SK-N-SH (cell line): ENCODE data around the gene RBBP8NL. TPM values are rescaled to one million over a fixed set of nuclear protein-coding genes. Genes with fewer than 3 reads are reported as not detected.
"Not testable (repeated sequence)": the region's sequence is repeated elsewhere in the genome, so short reads cannot be mapped to it uniquely, and the experiment has no call there.

ENCODE experiments used
- CTCF ChIA-PET: fragments of 300-600, 350-600 bp; formaldehyde crosslinking; extraction: SDS; loops from one replicate; lab custom pipeline; 2021; lab: Yijun Ruan, JAX
- POLR2A ChIA-PET: fragments of 350-600 bp; sonication (Branson Sonifier 250); formaldehyde crosslinking; extraction: SDS; loops from one replicate; lab custom pipeline; 2020; ENCODE audit warnings: antibody characterized with exemption, inconsistent platforms; lab: Yijun Ruan, JAX
- DNase-seq: peaks from one replicate; pipeline ENCODE4 v3.0.0; 2012
- H2AFZ ChIP-seq: fragments of 200-600 bp; sonication (generic); 2 replicates; pipeline ENCODE4 v1.8.1; 2016; ENCODE audit warnings: antibody characterized with exemption, mild to moderate bottlenecking, low read depth
- H3F3A ChIP-seq: fragments of 200-600 bp; sonication (generic); replicated peaks from 2 replicates; pipeline ENCODE3; 2016; ENCODE audit warnings: antibody characterized with exemption, mild to moderate bottlenecking; ENCODE audit not compliant: insufficient read depth
- H3K27ac ChIP-seq, 2 experiments: fragments of 200-500 bp in 1 of 2; fragments of 200-600 bp in 1 of 2; sonication (Bioruptor generic) in 1 of 2; sonication (generic), shearing (Covaris generic) in 1 of 2; 2 replicates each; pipeline versions ENCODE4 v1.5.1 to v1.6.1; 2014 to 2016; ENCODE audit warnings: low read depth in 2 of 2, inconsistent platforms in 1 of 2, low read length in 1 of 2, mild to moderate bottlenecking in 1 of 2, mixed read lengths in 1 of 2
- H3K27me3 ChIP-seq: fragments of 200-600 bp; sonication (generic), shearing (Covaris generic); 2 replicates; pipeline ENCODE4 v1.6.1; 2016; ENCODE audit warnings: mixed run types; ENCODE audit not compliant: insufficient read depth
- H3K36me3 ChIP-seq, 2 experiments: fragments of 200-500 bp in 1 of 2; fragments of 200-600 bp in 1 of 2; sonication (Bioruptor generic) in 1 of 2; sonication (generic) in 1 of 2; replicated peaks in 1 of 2; 2 replicates each; pipeline versions ENCODE3 to v1.5.1; 2014 to 2016; ENCODE audit warnings: low read length in 1 of 2, mild to moderate bottlenecking in 1 of 2; ENCODE audit not compliant: insufficient read depth in 2 of 2, control insufficient read depth in 1 of 2
- H3K4me1 ChIP-seq, 2 experiments: fragments of 200-500 bp in 1 of 2; fragments of 200-600 bp in 1 of 2; sonication (Bioruptor generic) in 1 of 2; sonication (generic), shearing (Covaris generic) in 1 of 2; 2 replicates each; pipeline versions ENCODE4 v1.5.1 to v1.6.1; 2014 to 2016; ENCODE audit warnings: low read depth in 1 of 2, low read length in 1 of 2, mixed run types in 1 of 2; ENCODE audit not compliant: insufficient read depth in 2 of 2, control insufficient read depth in 1 of 2
- H3K4me2 ChIP-seq: fragments of 200-600 bp; sonication (generic), shearing (Covaris generic); 2 replicates; pipeline ENCODE4 v1.6.1; 2017; ENCODE audit warnings: mixed run types
- H3K4me3 ChIP-seq, 2 experiments: fragments of 200-500 bp in 1 of 2; fragments of 200-600 bp in 1 of 2; sonication (Bioruptor generic) in 1 of 2; sonication (generic), shearing (Covaris generic) in 1 of 2; 2 replicates each; pipeline versions ENCODE4 v1.5.1 to v1.8.1; 2014 to 2016; ENCODE audit warnings: low read depth in 2 of 2, inconsistent platforms in 1 of 2, low read length in 1 of 2, mild to moderate bottlenecking in 1 of 2, mixed read lengths in 1 of 2, moderate library complexity in 1 of 2
- H3K79me2 ChIP-seq: fragments of 200-600 bp; sonication (generic); 2 replicates; pipeline ENCODE4 v1.8.1; 2017; ENCODE audit warnings: mild to moderate bottlenecking; ENCODE audit not compliant: insufficient read depth
- H3K9ac ChIP-seq: fragments of 200-600 bp; sonication (generic); 2 replicates; pipeline ENCODE4 v1.6.1; 2017; ENCODE audit warnings: mixed run types
- H3K9me2 ChIP-seq: fragments of 200-600 bp; sonication (generic); 2 replicates; pipeline ENCODE4 v1.6.1; 2017; ENCODE audit warnings: mixed run types
- H3K9me3 ChIP-seq: fragments of 200-600 bp; sonication (generic); 2 replicates; pipeline ENCODE4 v1.6.1; 2017; ENCODE audit warnings: mixed run types, mild to moderate bottlenecking, moderate library complexity
- H4K20me1 ChIP-seq: fragments of 200-600 bp; sonication (generic); 2 replicates; pipeline ENCODE4 v1.6.1; 2017; ENCODE audit warnings: mild to moderate bottlenecking, mixed run types; ENCODE audit not compliant: insufficient read depth
- FOXM1 ChIP-seq: IDR thresholded peaks from 2 replicates; pipeline ENCODE4 v1.4.0; 2012; ENCODE audit warnings: low read depth, mild to moderate bottlenecking
- GABPA ChIP-seq: IDR thresholded peaks from 2 replicates; pipeline ENCODE4 v1.4.0; 2012; ENCODE audit warnings: low read depth, mild to moderate bottlenecking
- MAX ChIP-seq: IDR thresholded peaks from 2 replicates; pipeline ENCODE4 v1.4.0; 2012; ENCODE audit warnings: low read depth
- MEF2A ChIP-seq: IDR thresholded peaks from 2 replicates; pipeline ENCODE4 v1.4.0; 2012; ENCODE audit warnings: low read depth, borderline replicate concordance
- NRF1 ChIP-seq: IDR thresholded peaks from 2 replicates; pipeline ENCODE4 v1.6.1; 2012; ENCODE audit warnings: low read depth, mild to moderate bottlenecking, low read length
- POLR2AphosphoS5 ChIP-seq: IDR thresholded peaks from 2 replicates; pipeline ENCODE4 v1.6.1; 2012; ENCODE audit warnings: low read depth, low read length
- RAD21 ChIP-seq: IDR thresholded peaks from 2 replicates; pipeline ENCODE4 v1.6.1; 2012; ENCODE audit warnings: mild to moderate bottlenecking, low read length
- SIN3A ChIP-seq: IDR thresholded peaks from 2 replicates; pipeline ENCODE4 v1.6.1; 2012; ENCODE audit warnings: low read depth, mild to moderate bottlenecking, low read length, moderate library complexity, borderline replicate concordance
- TAF1 ChIP-seq: IDR thresholded peaks from 2 replicates; pipeline ENCODE4 v1.6.1; 2012; ENCODE audit warnings: low read depth, mild to moderate bottlenecking, low read length, moderate library complexity, borderline replicate concordance
- TCF12 ChIP-seq: IDR thresholded peaks from 2 replicates; pipeline ENCODE4 v1.4.0; 2012
- TEAD4 ChIP-seq: IDR thresholded peaks from 2 replicates; pipeline ENCODE4 v1.4.0; 2012; ENCODE audit warnings: mild to moderate bottlenecking, borderline replicate concordance; ENCODE audit not compliant: insufficient read depth
- USF1 ChIP-seq: IDR thresholded peaks from 2 replicates; pipeline ENCODE4 v1.4.0; 2012; ENCODE audit warnings: low read depth, borderline replicate concordance
- WGBS: methylation state at CpG from one replicate; pipeline ENCODE4 v1.1.6; 2017; ENCODE audit warnings: low lambda C conversion rate; 5-methylcytosine and 5-hydroxymethylcytosine counted together
- polyA plus RNA-seq, 3 experiments: library from polyadenylated mRNA; depleted of rRNA; stranded (reverse); fragments of >200 nt; gene quantifications; 2 replicates each; pipeline ENCODE4 v1.2.3, GENCODE V29; 2012
- TF ChIP-seq, protein P1 (sequence below): fragments of 150-350 bp; IDR thresholded peaks from 2 replicates; pipeline ENCODE4 v1.6.1; 2016; ENCODE audit warnings: mild to moderate bottlenecking, low read depth, low read length
- TF ChIP-seq, protein P2 (sequence below): fragments of 200-600 bp; sonication (generic); IDR thresholded peaks from 2 replicates; pipeline ENCODE4 v1.6.1; 2017; ENCODE audit warnings: antibody characterized with exemption, mild to moderate bottlenecking, moderate library complexity
- TF ChIP-seq, protein P3 (sequence below): IDR thresholded peaks from 2 replicates; pipeline ENCODE4 v1.4.0; 2012; ENCODE audit warnings: low read depth, borderline replicate concordance

Gene RBBP8NL
- polyA plus RNA-seq, 1 of the 3 experiments (the other 2 are of a cell fraction) = not detected

DNA sequence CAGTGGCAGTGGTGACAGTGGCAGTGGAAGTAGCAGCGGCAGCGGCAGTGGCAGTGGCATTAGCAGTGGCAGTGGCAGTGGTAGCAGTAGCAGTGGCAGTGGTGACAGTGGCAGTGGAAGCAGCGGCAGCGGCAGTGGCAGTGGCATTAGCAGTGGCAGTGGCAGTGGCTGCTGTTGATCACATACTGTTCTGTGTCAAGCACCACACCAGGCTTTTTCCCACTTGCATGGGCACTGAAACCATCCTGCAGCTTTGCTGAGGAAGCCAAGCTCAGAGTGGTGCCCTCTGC is 1.3 kb downstream of the RBBP8NL start:
- H3F3A ChIP-seq, H3K27me3 ChIP-seq, H3K36me3 ChIP-seq, H4K20me1 ChIP-seq, H3K4me3 ChIP-seq, POLR2A ChIA-PET, H3K4me1 ChIP-seq, H3K27ac ChIP-seq, H3K79me2 ChIP-seq, DNase-seq, H3K9ac ChIP-seq, H2AFZ ChIP-seq, H3K9me3 ChIP-seq, H3K4me2 ChIP-seq, H3K9me2 ChIP-seq: not testable (repeated sequence)
- CTCF ChIA-PET = interaction anchor here (1.1 kb wide), 1 partner anchor 16 kb away, joined by 3 read pairs; no protein-coding TSS in a partner anchor
- WGBS = 96% methylated on average over 4 of the region's 4 CpGs

- POLR2A ChIA-PET = no interaction called here
- TF ChIP-seq TCF12 (no peak), MEF2A (no peak), TEAD4 (no peak), POLR2AphosphoS5 (no peak), MAX (no peak), USF1 (no peak), SIN3A (no peak), GABPA (no peak), FOXM1 (no peak), TAF1 (no peak), RAD21 (no peak), NRF1 (no peak)
- TF ChIP-seq, protein P1, sequence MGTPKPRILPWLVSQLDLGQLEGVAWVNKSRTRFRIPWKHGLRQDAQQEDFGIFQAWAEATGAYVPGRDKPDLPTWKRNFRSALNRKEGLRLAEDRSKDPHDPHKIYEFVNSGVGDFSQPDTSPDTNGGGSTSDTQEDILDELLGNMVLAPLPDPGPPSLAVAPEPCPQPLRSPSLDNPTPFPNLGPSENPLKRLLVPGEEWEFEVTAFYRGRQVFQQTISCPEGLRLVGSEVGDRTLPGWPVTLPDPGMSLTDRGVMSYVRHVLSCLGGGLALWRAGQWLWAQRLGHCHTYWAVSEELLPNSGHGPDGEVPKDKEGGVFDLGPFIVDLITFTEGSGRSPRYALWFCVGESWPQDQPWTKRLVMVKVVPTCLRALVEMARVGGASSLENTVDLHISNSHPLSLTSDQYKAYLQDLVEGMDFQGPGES = no peak
- TF ChIP-seq, protein P2, sequence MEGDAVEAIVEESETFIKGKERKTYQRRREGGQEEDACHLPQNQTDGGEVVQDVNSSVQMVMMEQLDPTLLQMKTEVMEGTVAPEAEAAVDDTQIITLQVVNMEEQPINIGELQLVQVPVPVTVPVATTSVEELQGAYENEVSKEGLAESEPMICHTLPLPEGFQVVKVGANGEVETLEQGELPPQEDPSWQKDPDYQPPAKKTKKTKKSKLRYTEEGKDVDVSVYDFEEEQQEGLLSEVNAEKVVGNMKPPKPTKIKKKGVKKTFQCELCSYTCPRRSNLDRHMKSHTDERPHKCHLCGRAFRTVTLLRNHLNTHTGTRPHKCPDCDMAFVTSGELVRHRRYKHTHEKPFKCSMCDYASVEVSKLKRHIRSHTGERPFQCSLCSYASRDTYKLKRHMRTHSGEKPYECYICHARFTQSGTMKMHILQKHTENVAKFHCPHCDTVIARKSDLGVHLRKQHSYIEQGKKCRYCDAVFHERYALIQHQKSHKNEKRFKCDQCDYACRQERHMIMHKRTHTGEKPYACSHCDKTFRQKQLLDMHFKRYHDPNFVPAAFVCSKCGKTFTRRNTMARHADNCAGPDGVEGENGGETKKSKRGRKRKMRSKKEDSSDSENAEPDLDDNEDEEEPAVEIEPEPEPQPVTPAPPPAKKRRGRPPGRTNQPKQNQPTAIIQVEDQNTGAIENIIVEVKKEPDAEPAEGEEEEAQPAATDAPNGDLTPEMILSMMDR = no peak
- TF ChIP-seq, protein P3, sequence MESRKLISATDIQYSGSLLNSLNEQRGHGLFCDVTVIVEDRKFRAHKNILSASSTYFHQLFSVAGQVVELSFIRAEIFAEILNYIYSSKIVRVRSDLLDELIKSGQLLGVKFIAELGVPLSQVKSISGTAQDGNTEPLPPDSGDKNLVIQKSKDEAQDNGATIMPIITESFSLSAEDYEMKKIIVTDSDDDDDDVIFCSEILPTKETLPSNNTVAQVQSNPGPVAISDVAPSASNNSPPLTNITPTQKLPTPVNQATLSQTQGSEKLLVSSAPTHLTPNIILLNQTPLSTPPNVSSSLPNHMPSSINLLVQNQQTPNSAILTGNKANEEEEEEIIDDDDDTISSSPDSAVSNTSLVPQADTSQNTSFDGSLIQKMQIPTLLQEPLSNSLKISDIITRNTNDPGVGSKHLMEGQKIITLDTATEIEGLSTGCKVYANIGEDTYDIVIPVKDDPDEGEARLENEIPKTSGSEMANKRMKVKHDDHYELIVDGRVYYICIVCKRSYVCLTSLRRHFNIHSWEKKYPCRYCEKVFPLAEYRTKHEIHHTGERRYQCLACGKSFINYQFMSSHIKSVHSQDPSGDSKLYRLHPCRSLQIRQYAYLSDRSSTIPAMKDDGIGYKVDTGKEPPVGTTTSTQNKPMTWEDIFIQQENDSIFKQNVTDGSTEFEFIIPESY = no peak
- H3K27me3 ChIP-seq = no peaks in the 10 kb centered on the region
- CTCF ChIA-PET = interaction anchor here (1.1 to 2.2 kb wide), 2 partner anchors 16 kb away, joined by 3 to 9 read pairs; no protein-coding TSS in a partner anchor
- H3K4me3 ChIP-seq = no peak overlapping the region
- no peak overlapping the region for H2AFZ ChIP-seq
- no peak overlapping the region for H3K9ac ChIP-seq
- no peaks in the 10 kb centered on the region; a peak in 1 of 4 replicates for H3K4me1 ChIP-seq
- WGBS = 63% methylated on average over 3 of the region's 21 CpGs
- H3K27ac ChIP-seq = no peak overlapping the region
- H3F3A ChIP-seq = no peaks in the 10 kb centered on the region
- H3K9me2 ChIP-seq = no peaks in the 10 kb centered on the region
- H3K79me2 ChIP-seq = no peaks in the 10 kb centered on the region
- H3K4me2 ChIP-seq = no peak overlapping the region
- no peaks in the 10 kb centered on the region for H3K9me3 ChIP-seq
- H3K36me3 ChIP-seq = no peaks in the 10 kb centered on the region
- DNase-seq = no peak
- H4K20me1 ChIP-seq = no peaks in the 10 kb centered on the region
These were observed 1.9 kb downstream of the RBBP8NL start for GRCh38 chr20:62425281-62426058.
